Neural cell (in vitro differentiated cells): ENCODE results near the gene NECTIN1. TPM values are rescaled to one million over a fixed set of nuclear protein-coding genes. Genes with fewer than 3 reads are reported as not detected.

Source experiments
- H2AFZ ChIP-seq: fragments of 200-600, 300-800 bp; sonication (generic), shearing (Covaris generic); 2 replicates; pipeline ENCODE4 v1.6.0; 2014; ENCODE audit warnings: low read depth, mild to moderate bottlenecking, antibody characterized with exemption, low read length, moderate library complexity
- H3F3A ChIP-seq: fragments of 200-600 bp; shearing (Covaris generic); 2 replicates; pipeline ENCODE4 v1.6.1; 2016; ENCODE audit warnings: mild to moderate bottlenecking, moderate library complexity, mixed read lengths, antibody characterized with exemption, low read length; ENCODE audit not compliant: insufficient read depth, poor library complexity, severe bottlenecking
- H3K27ac ChIP-seq: fragments of 200-600, 300-800 bp; sonication (generic), shearing (Covaris generic); 2 replicates; pipeline ENCODE4 v1.5.1; 2014; ENCODE audit warnings: mild to moderate bottlenecking, low read length, moderate library complexity
- H3K27me3 ChIP-seq: fragments of 300-800, 200-600 bp; sonication (generic), shearing (Covaris generic); 2 replicates; pipeline ENCODE4 v1.6.0; 2014; ENCODE audit warnings: mild to moderate bottlenecking, low read depth, low read length, moderate library complexity; ENCODE audit not compliant: insufficient read depth
- H3K36me3 ChIP-seq: fragments of 300-800, 200-600 bp; sonication (generic), shearing (Covaris generic); 2 replicates; pipeline ENCODE4 v1.5.1; 2014; ENCODE audit warnings: mild to moderate bottlenecking, antibody characterized with exemption, low read length, moderate library complexity; ENCODE audit not compliant: insufficient read depth
- H3K4me2 ChIP-seq: fragments of 300-800, 200-600 bp; sonication (generic), shearing (Covaris generic); 2 replicates; pipeline ENCODE4 v1.6.0; 2014; ENCODE audit warnings: mild to moderate bottlenecking, low read length
- H3K4me3 ChIP-seq: fragments of 300-800, 200-600 bp; sonication (generic), shearing (Covaris generic); 2 replicates; pipeline ENCODE4 v1.5.1; 2014; ENCODE audit warnings: mild to moderate bottlenecking, low read length, moderate library complexity
- H3K79me2 ChIP-seq: fragments of 200-600 bp; shearing (Covaris generic); replicated peaks from 2 replicates; pipeline ENCODE4 v1.6.0; 2014; ENCODE audit warnings: mild to moderate bottlenecking, low read length, moderate library complexity; ENCODE audit not compliant: insufficient read depth
- H3K9ac ChIP-seq: fragments of 300-800, 200-600 bp; sonication (generic), shearing (Covaris generic); 2 replicates; pipeline ENCODE4 v1.6.1; 2016; ENCODE audit warnings: mild to moderate bottlenecking, low read length, mixed read lengths
- H3K9me2 ChIP-seq: fragments of 200-600 bp; shearing (Covaris generic); 2 replicates; pipeline ENCODE4 v1.6.1; 2016; ENCODE audit warnings: mild to moderate bottlenecking, low read length, mixed read lengths; ENCODE audit not compliant: insufficient read depth
- H3K9me3 ChIP-seq: fragments of 200-600, 300-800 bp; sonication (generic), shearing (Covaris generic); 2 replicates; pipeline ENCODE4 v1.6.1; 2016; ENCODE audit warnings: mild to moderate bottlenecking, mixed run types, low read length, moderate library complexity, mixed read lengths
- H4K20me1 ChIP-seq: fragments of 200-600 bp; shearing (Covaris generic); 2 replicates; pipeline ENCODE4 v1.6.1; 2016; ENCODE audit warnings: mild to moderate bottlenecking, mixed run types; ENCODE audit not compliant: insufficient read depth
- CTCF ChIP-seq: fragments of 450-650 bp; IDR thresholded peaks from 2 replicates; pipeline ENCODE4 v1.5.1; 2014; ENCODE audit warnings: antibody characterized with exemption, mild to moderate bottlenecking, moderate library complexity; ENCODE audit not compliant: poor library complexity, severe bottlenecking
- EP300 ChIP-seq: fragments of 450-650 bp; conservative IDR thresholded peaks from 2 replicates; pipeline ENCODE4 v1.6.1; 2014; ENCODE audit warnings: antibody characterized with exemption, mild to moderate bottlenecking, moderate library complexity; ENCODE audit not compliant: poor library complexity, severe bottlenecking
- EZH2 ChIP-seq: fragments of 200-600, 300-800 bp; shearing (Covaris generic), sonication (generic); IDR thresholded peaks from 2 replicates; pipeline ENCODE4 v1.6.1; 2014; ENCODE audit warnings: antibody characterized with exemption, low read length, borderline replicate concordance, mild to moderate bottlenecking; ENCODE audit not compliant: insufficient read depth, poor library complexity, severe bottlenecking
- MXI1 ChIP-seq: fragments of 450-650 bp; conservative IDR thresholded peaks from 2 replicates; pipeline ENCODE4 v1.6.1; 2014; ENCODE audit warnings: antibody characterized with exemption, mild to moderate bottlenecking; ENCODE audit not compliant: poor library complexity, severe bottlenecking
- POLR2AphosphoS5 ChIP-seq: IDR thresholded peaks from 2 replicates; pipeline ENCODE4 v1.6.1; 2012
- RAD21 ChIP-seq: fragments of 450-650 bp; conservative IDR thresholded peaks from 2 replicates; pipeline ENCODE4 v1.6.1; 2014; ENCODE audit warnings: antibody characterized with exemption, mild to moderate bottlenecking, moderate library complexity
- REST ChIP-seq: IDR thresholded peaks from 2 replicates; pipeline ENCODE4 v1.6.1; 2012; ENCODE audit warnings: borderline replicate concordance
- SMC3 ChIP-seq: fragments of 450-650 bp; conservative IDR thresholded peaks from 2 replicates; pipeline ENCODE4 v1.6.1; 2014; ENCODE audit warnings: antibody characterized with exemption, mild to moderate bottlenecking, moderate library complexity; ENCODE audit not compliant: poor library complexity
- TAF1 ChIP-seq: IDR thresholded peaks from 2 replicates; pipeline ENCODE4 v1.6.1; 2012; ENCODE audit warnings: low read depth
- polyA plus RNA-seq: library from polyadenylated mRNA; depleted of rRNA; stranded (reverse); fragments of >200 nt; gene quantifications from 2 replicates; pipeline ENCODE4 v1.2.3, GENCODE V29; 2014

NECTIN1 gene
- polyA plus RNA-seq, 1 donor from 2014 or later = 5.6 TPM

DNA sequence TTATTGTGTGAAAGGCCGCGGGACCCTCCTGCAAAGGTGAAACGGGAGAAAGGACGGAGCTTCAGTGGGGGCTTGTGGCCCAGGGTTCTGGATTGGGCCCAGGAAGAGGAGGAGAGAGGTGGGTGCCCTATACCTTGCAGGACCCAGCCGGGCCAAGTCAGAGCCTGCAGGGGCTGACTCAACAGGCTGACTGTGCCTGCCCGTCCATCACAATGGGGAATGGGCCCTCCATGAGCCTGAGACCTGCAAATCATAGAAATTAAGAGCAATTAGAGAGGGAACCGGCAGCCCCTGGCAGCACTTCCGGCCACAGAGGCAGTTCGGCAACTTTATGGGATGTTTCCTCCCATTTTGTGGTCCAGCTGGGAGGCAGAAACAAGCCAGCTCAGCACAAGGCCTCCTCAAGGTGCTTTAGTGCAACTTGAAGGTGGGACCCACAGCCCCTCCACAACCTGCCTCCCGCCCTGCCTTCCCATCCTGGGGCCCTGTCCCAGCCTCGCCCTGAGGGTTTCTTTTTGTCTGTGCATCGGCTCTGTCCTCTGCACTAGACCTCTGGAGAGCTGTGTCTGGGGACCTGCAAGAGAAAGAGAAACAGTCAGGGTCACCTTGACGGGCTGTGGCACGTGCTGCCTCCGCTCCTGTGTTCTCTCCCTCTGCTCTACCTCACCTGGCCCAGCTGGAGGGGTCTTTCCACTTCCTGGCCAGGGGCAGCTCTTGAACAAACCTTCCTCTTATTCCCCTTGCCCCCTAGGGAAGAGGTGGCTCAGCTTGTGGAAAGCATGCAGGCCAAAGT lies 19.1 kb upstream of the NECTIN1 start:
- H3K9me3 ChIP-seq = no peaks in the 10 kb centered on the region
- no peaks in the 10 kb centered on the region for H3K79me2 ChIP-seq
- no peak overlapping the region for H3K4me3 ChIP-seq
- no peaks in the 10 kb centered on the region for H3F3A ChIP-seq
- H3K9me2 ChIP-seq = no peaks in the 10 kb centered on the region
- H3K27ac ChIP-seq = no peak overlapping the region
- no peaks in the 10 kb centered on the region for H3K27me3 ChIP-seq
- no peak overlapping the region for H3K9ac ChIP-seq
- H4K20me1 ChIP-seq = no peaks in the 10 kb centered on the region
- H3K36me3 ChIP-seq = no peaks in the 10 kb centered on the region
- no peak for TF ChIP-seq EP300
- TF ChIP-seq SMC3 = no peak
- TF ChIP-seq MXI1 = no peak
- TF ChIP-seq EZH2 = no peak
- no peak for TF ChIP-seq RAD21
- no peak for TF ChIP-seq POLR2AphosphoS5
- no peak for TF ChIP-seq REST
- no peak for TF ChIP-seq CTCF
- TF ChIP-seq TAF1 = no peak
- H3K4me2 ChIP-seq = no peak overlapping the region
- H2AFZ ChIP-seq = no peak overlapping the region

- no peaks in the 10 kb centered on the region for H4K20me1 ChIP-seq
- no peaks in the 10 kb centered on the region for H3K27me3 ChIP-seq
- H3F3A ChIP-seq = no peaks in the 10 kb centered on the region
- H3K79me2 ChIP-seq = no peaks in the 10 kb centered on the region
- no peaks in the 10 kb centered on the region for H3K9me3 ChIP-seq
- H2AFZ ChIP-seq = no peak overlapping the region
- TF ChIP-seq EP300 (no peak), TAF1 (no peak)
- H3K4me3 ChIP-seq = no peak overlapping the region
- H3K4me2 ChIP-seq = no peak overlapping the region
- no peaks in the 10 kb centered on the region for H3K36me3 ChIP-seq
- H3K9me2 ChIP-seq = no peaks in the 10 kb centered on the region
- H3K27ac ChIP-seq = no peak overlapping the region
- no peak overlapping the region for H3K9ac ChIP-seq
Measured at GRCh38 chr11:119745776-119746535, 17.0 kb upstream of the NECTIN1 start.
